Endothelial cell of umbilical vein (primary cell): ENCODE results near the gene LRTM2. TPM values are rescaled to one million over a fixed set of nuclear protein-coding genes. Genes with fewer than 3 reads are reported as not detected.

ENCODE experiments used
- BruUV-seq: library from RNA; stranded (reverse); fragments of 400-500 nt; replicated peaks from 2 replicates; lab custom pipeline; 2021; lab: Mats Ljungman, UMichigan
- CTCF ChIA-PET: fragments of 300-600, 350-600 bp; sonication (Branson Sonifier 250); formaldehyde crosslinking; loops from one replicate; lab custom pipeline; 2021; ENCODE audit warnings: antibody characterized with exemption, inconsistent platforms; lab: Charles Lee
- POLR2A ChIA-PET: fragments of 300-600, 350-600 bp; sonication (Branson Sonifier 250); formaldehyde crosslinking; loops from one replicate; lab custom pipeline; 2021; ENCODE audit warnings: antibody characterized with exemption, inconsistent platforms; lab: Charles Lee
- DNase-seq: peaks from one replicate; pipeline ENCODE4 v3.0.0-alpha.2; 2011; ENCODE audit warnings: low read depth, low spot score
- FAIRE-seq: peaks from 2 replicates; lab custom pipeline; 2011; peaks lifted over from hg19 to GRCh38; lab: Jason Lieb, UNC
- H2AFZ ChIP-seq: 2 replicates; pipeline ENCODE4 v1.6.0; 2012; ENCODE audit warnings: low read depth, low read length, control low read depth, inconsistent platforms
- H3K27ac ChIP-seq: 2 replicates; pipeline ENCODE4 v1.5.1; 2011; ENCODE audit warnings: low read depth, mild to moderate bottlenecking, control low read depth, low read length, moderate library complexity; ENCODE audit not compliant: insufficient read depth
- H3K27me3 ChIP-seq, 2 experiments: 2 replicates each; pipeline versions ENCODE4 v1.6.0 to v1.6.1; 2011; ENCODE audit warnings: low read length in 2 of 2, mixed read lengths in 1 of 2; ENCODE audit not compliant: control insufficient read depth in 2 of 2, insufficient read depth in 2 of 2
- H3K36me3 ChIP-seq, 2 experiments: 2 replicates in 1 of 2; 3 replicates in 1 of 2; pipeline ENCODE4 v1.5.1; 2011; ENCODE audit warnings: low read length in 2 of 2, mild to moderate bottlenecking in 1 of 2, moderate library complexity in 1 of 2; ENCODE audit not compliant: control insufficient read depth in 2 of 2, insufficient read depth in 2 of 2; ENCODE audit errors: extremely low read depth in 1 of 2
- H3K4me1 ChIP-seq: 3 replicates; pipeline ENCODE4 v1.5.1; 2011; ENCODE audit warnings: mild to moderate bottlenecking, low read length; ENCODE audit not compliant: control insufficient read depth, insufficient read depth; ENCODE audit errors: extremely low read depth
- H3K4me2 ChIP-seq: 2 replicates; pipeline ENCODE4 v1.6.1; 2011; ENCODE audit warnings: low read length, control low read depth, mixed read lengths; ENCODE audit not compliant: insufficient read depth
- H3K4me3 ChIP-seq, 3 experiments: fragments of 200-600 bp in 1 of 3; sonication (generic), shearing (Covaris generic) in 1 of 3; replicated peaks in 1 of 3; 2 replicates each; pipeline ENCODE4 v1.5.1; 2011 to 2016; ENCODE audit warnings: control low read depth in 3 of 3, low read length in 3 of 3, mild to moderate bottlenecking in 2 of 3, inconsistent platforms in 1 of 3, low read depth in 1 of 3, moderate library complexity in 1 of 3; ENCODE audit not compliant: insufficient read depth in 1 of 3
- H3K79me2 ChIP-seq: 2 replicates; pipeline ENCODE4 v1.6.0; 2012; ENCODE audit warnings: low read length, inconsistent platforms; ENCODE audit not compliant: control insufficient read depth, insufficient read depth
- H3K9ac ChIP-seq: replicated peaks from 2 replicates; pipeline ENCODE3; 2011; ENCODE audit warnings: low read length, control low read depth; ENCODE audit not compliant: insufficient read depth; ENCODE audit errors: extremely low read depth
- H3K9me1 ChIP-seq: replicated peaks from 3 replicates; pipeline ENCODE4 v1.6.0; 2011; ENCODE audit warnings: mild to moderate bottlenecking, low read length; ENCODE audit not compliant: control insufficient read depth, insufficient read depth; ENCODE audit errors: extremely low read depth
- H3K9me3 ChIP-seq: replicated peaks from 2 replicates; pipeline ENCODE4 v1.5.1; 2012; ENCODE audit warnings: low read length, inconsistent platforms; ENCODE audit not compliant: control insufficient read depth, insufficient read depth
- H4K20me1 ChIP-seq: replicated peaks from 2 replicates; pipeline ENCODE3; 2011; ENCODE audit warnings: mild to moderate bottlenecking, low read length; ENCODE audit not compliant: control insufficient read depth, insufficient read depth; ENCODE audit errors: extremely low read depth
- CTCF ChIP-seq, 2 donors: IDR thresholded peaks; 1 replicate in 1 of 2; 2 replicates in 1 of 2; pipeline ENCODE4 v1.5.1; 2011; ENCODE audit warnings: low read length in 2 of 2, mild to moderate bottlenecking in 2 of 2, moderate library complexity in 2 of 2, control low read depth in 1 of 2, inconsistent platforms in 1 of 2, low read depth in 1 of 2; ENCODE audit not compliant: insufficient read depth in 1 of 2; ENCODE audit errors: extremely low read depth in 1 of 2
- EZH2 ChIP-seq: IDR thresholded peaks from 2 replicates; pipeline ENCODE4 v1.6.1; 2012; ENCODE audit warnings: borderline replicate concordance, low read depth, mild to moderate bottlenecking, moderate library complexity, low read length, inconsistent platforms; ENCODE audit not compliant: severe bottlenecking
- FOS ChIP-seq: IDR thresholded peaks from 2 replicates; pipeline ENCODE4 v1.6.1; 2011; ENCODE audit warnings: mild to moderate bottlenecking, low read length, moderate library complexity, borderline replicate concordance; ENCODE audit not compliant: insufficient read depth
- GATA2 ChIP-seq: IDR thresholded peaks from 2 replicates; pipeline ENCODE4 v1.7.0; 2011; ENCODE audit warnings: low read depth, mild to moderate bottlenecking, moderate library complexity, mixed read lengths, low read length; ENCODE audit not compliant: insufficient read length, insufficient read depth
- JUN ChIP-seq: IDR thresholded peaks from 2 replicates; pipeline ENCODE4 v1.6.1; 2011; ENCODE audit warnings: borderline replicate concordance, low read depth; ENCODE audit not compliant: insufficient read length, insufficient read depth
- MAX ChIP-seq: IDR thresholded peaks from 2 replicates; pipeline ENCODE4 v1.6.1; 2011; ENCODE audit not compliant: insufficient read depth, insufficient read length
- MYC ChIP-seq: IDR thresholded peaks from one replicate; pipeline ENCODE4 v1.6.1; 2011; ENCODE audit warnings: mild to moderate bottlenecking, low read depth, low read length
- POLR2A ChIP-seq: IDR thresholded peaks from 2 replicates; pipeline ENCODE4 v1.6.1; 2012; ENCODE audit warnings: low read depth, mild to moderate bottlenecking, control low read depth, low read length
- POLR2AphosphoS5 ChIP-seq: IDR thresholded peaks from 2 replicates; pipeline ENCODE4 v1.6.1; 2012; ENCODE audit warnings: low read depth, mild to moderate bottlenecking, control low read depth, low read length, moderate library complexity; ENCODE audit not compliant: insufficient read depth
- dilution Hi-C: fragments of 300-500 bp; cut with MboI; formaldehyde crosslinking; loops from one replicate; pipeline ENCODE4 v1.15.0; 2019; ENCODE audit warnings: low sequenced_read_pairs; ENCODE audit not compliant: extremely low pct_ligation_motif_present
- intact Hi-C: fragments of 100-400 bp; cut with micrococcal nuclease; formaldehyde crosslinking; loops from one replicate; pipeline ENCODE4 v1.10.0; 2022
- polyA plus RNA-seq, 4 experiments: library from polyadenylated mRNA; depleted of rRNA in 3 of 4; stranded (reverse) in 3 of 4; unstranded in 1 of 4; fragments of >200 nt; gene quantifications; 2 replicates each; pipeline versions ENCODE4 v1.2.1 to v1.2.3, GENCODE V29; 2011 to 2012; ENCODE audit warnings: missing spikeins in 1 of 4
- total RNA-seq: library from RNA; stranded (reverse); gene quantifications from 2 replicates; pipeline ENCODE4 v1.2.3, GENCODE V29; 2021

The LRTM2 gene
- total and polyA plus RNA-seq, 2 donors (not counting 3 experiments of a cell fraction or from before 2014, with no cell fraction given), result not detected

GRCh38 chr12:1799051-1799881 is 21.1 kb upstream of the LRTM2 start:
- no TSS peak for BruUV-seq
- FAIRE-seq, result no peak
- intact Hi-C loops, result no loop called here

More at GRCh38 chr12:1799051-1799881, 21.1 kb upstream of the LRTM2 start:
- H3K4me1 ChIP-seq, result peaks cover 12% of the 10 kb centered on the region
- no peak for DNase-seq
- no peak overlapping the region for H3K27ac ChIP-seq
- no peak overlapping the region for H2AFZ ChIP-seq
- no peak overlapping the region for H3K4me2 ChIP-seq
- dilution Hi-C loops, result no loop called here
- no peaks in the 10 kb centered on the region for H3K9me1 ChIP-seq
- no peaks in the 10 kb centered on the region for H3K27me3 ChIP-seq
- CTCF ChIA-PET, result interaction anchor here (1.1 to 5.5 kb wide), 3 partner anchors 13 to 146 kb away, joined by 3 to 87 read pairs (median 4); no protein-coding TSS in a partner anchor
- H3K9me3 ChIP-seq, result no peaks in the 10 kb centered on the region
- H3K79me2 ChIP-seq, result no peaks in the 10 kb centered on the region
- no peak for TF ChIP-seq POLR2AphosphoS5
- no peak for TF ChIP-seq MYC
- no peak for TF ChIP-seq JUN
- TF ChIP-seq GATA2, result no peak
- no peak for TF ChIP-seq CTCF (IDR thresholded peaks at IDR 0.05; ENCODE audit: extremely low read depth in 1 of 2, insufficient read depth in 1 of 2, low read depth in 1 of 2, low read length in 2 of 2)
- TF ChIP-seq POLR2A, result no peak
- TF ChIP-seq MAX, result no peak
- no peak for TF ChIP-seq FOS
- no peak for TF ChIP-seq EZH2
- H3K9ac ChIP-seq, result no peak overlapping the region
- POLR2A ChIA-PET, result no interaction called here
- no peak overlapping the region for H3K4me3 ChIP-seq
- H4K20me1 ChIP-seq, result no peaks in the 10 kb centered on the region
- H3K36me3 ChIP-seq, result no peaks in the 10 kb centered on the region
